ENCODE results near the gene STXBP5L.
"Not testable (repeated sequence)": the region's sequence is repeated elsewhere in the genome, so short reads cannot be mapped to it uniquely, and the experiment has no call there.

STXBP5L gene

DNA sequence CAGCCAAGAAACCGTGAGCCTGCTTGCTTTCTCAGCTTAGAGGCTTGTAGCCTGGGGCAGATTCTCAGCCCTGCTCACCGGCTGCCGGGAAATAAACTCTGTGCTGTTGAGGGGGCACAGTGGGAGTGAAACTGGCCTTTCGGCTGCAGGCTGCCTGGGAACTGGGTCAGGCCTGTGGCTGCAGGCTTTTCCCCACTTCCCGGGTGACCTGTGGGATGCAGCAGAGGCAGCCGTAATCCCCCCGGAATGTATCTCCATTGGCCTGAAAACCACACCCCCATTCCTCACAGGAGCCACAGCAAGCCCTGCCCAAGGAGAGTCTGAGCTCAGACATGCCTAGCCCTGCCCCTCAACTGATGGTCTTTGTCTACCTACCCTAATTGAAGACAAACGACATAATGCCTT, 110.9 kb downstream of the STXBP5L start:
- DNase-seq (ENCODE audit: low read depth in 2 of 2), result no peak

DNA sequence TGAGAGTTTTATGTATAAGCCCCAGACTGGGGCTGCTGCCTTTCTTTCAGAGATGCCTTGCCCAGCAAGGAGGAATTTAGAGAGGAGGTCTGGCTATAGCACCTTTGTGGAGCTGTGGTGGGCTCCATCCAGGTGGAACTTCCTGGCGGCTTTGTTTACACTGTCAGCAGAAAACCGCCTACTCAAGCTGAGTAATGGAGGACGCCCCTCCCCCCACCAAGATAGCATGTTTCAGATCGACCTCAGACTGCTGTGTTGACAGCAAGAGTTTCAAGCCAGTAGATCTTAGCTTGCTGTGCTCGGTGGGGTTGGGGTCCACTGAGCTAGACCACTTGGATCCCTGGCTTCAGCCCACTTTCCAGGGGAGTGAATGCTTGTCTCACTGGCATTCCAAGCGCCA, 155.6 kb downstream of the STXBP5L start:
- no peak for DNase-seq (ENCODE audit: low read depth in 2 of 2)

DNA sequence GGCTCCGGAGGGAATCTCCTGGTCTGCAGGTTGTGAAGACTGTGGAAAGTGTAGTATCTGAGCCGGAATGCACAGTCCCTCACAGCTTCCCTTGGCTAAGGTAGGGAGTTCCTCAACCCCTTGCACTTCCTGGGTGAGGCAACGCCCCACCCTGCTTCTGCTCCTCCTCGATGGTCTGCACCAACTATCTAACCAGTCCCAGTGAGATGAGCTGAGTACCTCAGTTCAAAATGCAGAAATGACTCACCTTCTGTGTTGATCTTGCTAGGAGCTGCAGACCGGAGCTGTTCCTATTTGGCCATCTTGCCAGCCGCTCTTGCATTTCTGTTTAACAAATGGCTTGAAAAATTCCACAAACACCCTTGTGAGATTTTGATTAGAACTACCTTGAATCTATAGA, 156.1 kb downstream of the STXBP5L start:
- DNase-seq (ENCODE audit: low read depth in 2 of 2), result no peak

DNA sequence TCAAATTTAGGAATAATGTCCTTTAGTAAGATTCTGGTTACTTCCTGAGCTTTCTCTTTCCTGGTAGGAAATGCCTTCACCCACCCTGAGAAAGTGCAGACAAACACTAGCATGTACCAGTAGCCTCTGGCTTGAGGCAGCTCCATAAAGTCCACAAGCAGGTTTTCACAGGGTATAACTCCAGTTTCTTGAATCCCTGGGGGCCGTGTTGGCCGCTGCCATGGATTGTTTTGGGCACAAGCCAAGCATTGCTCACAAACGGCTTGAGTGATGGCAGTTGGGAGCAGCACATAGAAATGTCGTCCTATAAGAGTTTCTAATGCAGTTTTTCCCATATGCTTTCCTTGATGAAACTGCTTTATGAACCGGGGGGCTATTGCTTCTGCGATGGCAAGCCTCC, 164.1 kb downstream of the STXBP5L start:
- no peak for DNase-seq (ENCODE audit: low read depth in 2 of 2)

- no peak for DNase-seq (ENCODE audit: low read depth in 2 of 2)
Measured at GRCh38 chr3:121073011-121073410, 165.0 kb downstream of the STXBP5L start.

- DNase-seq (ENCODE audit: low read depth in 2 of 2), result no peak
Measured at GRCh38 chr3:121075191-121075590, 167.2 kb downstream of the STXBP5L start.

DNA sequence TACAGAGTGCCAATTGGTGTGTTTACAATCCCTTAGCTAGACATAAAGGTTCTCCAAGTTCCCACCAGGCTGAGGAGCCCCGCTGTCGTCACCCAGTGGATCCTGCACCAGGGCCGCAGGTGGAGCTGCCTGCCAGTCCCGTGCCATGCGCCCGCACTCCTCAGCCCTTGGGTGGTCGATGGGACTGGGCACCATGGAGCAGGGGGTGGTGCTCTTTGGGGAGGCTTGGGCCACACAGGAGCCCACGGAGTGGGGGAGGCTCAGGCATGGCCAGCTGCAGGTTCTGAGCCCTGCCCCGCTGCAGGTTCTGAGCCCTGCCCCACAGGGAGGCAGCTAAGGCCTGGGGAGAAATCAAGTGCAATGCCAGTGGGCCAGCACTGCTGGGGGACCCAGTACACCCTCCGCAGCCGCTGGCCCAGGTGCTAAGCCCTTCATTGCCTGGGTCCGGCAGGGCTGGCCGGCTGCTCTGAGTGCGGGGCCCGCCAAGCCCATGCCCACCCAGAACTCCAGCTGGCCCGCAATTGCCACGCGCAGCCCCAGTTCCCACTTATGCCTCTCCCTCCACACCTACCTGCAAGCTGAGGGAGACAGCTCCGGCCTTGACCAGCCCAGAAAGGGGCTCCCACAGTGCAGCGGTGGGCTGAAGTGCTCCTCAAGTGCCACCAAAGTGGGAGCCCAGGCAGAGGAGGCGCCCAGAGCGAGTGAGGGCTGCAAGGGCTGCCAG, 170.5 kb downstream of the STXBP5L start:
- not testable (repeated sequence) for DNase-seq (ENCODE audit: low read depth in 2 of 2)

GRCh38 chr3:121096953-121097352, 188.9 kb downstream of the STXBP5L start:
- DNase-seq (ENCODE audit: low read depth in 2 of 2), result no peak

DNA sequence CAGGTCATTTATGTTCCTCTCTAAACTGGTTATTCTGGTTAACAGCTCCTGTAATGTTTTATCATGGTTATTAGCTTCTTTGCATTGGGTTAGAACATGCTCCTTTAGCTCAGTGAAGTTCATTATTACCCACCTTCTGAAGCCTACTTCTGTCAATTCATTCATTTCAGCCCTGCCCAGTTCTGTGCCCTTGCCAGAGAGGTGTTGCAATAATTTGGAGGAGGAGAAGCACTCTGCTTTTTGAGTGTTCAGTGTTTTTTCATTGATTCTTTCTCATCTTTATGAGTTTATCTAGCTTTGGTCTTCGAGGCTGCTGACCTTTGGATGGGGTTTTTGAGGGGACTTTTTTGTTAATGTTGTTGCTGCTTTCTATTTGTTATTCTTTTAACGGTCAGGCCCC, 203.1 kb downstream of the STXBP5L start:
- DNase-seq (ENCODE audit: low read depth in 2 of 2), result not testable (repeated sequence)

GRCh38 chr3:121111914-121112612, 204.1 kb downstream of the STXBP5L start:
- DNase-seq (ENCODE audit: low read depth in 2 of 2), result no peak

- no peak for DNase-seq (ENCODE audit: low read depth in 2 of 2)
Measured at GRCh38 chr3:121126033-121126706, 218.2 kb downstream of the STXBP5L start.

DNA sequence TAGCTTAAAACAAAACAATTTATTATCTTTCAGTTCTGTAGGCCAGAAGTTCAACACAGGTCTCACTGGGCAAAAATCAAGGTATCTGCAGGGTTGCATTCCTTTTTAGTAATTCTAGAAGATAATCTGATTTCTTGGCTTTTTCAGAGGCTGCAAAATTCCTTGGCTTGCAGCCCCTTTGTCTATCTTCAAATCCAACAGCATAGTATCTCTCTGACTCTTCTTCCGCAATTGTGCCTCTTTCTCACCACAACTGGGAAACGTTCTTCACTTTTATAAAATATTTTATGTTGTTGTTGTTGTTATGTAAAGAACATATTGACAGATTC, 218.7 kb downstream of the STXBP5L start:
- DNase-seq (ENCODE audit: low read depth in 2 of 2), result no peak

- DNase-seq (ENCODE audit: low read depth in 2 of 2), result no peak
Measured at GRCh38 chr3:121152573-121152972, 244.6 kb downstream of the STXBP5L start.

DNA sequence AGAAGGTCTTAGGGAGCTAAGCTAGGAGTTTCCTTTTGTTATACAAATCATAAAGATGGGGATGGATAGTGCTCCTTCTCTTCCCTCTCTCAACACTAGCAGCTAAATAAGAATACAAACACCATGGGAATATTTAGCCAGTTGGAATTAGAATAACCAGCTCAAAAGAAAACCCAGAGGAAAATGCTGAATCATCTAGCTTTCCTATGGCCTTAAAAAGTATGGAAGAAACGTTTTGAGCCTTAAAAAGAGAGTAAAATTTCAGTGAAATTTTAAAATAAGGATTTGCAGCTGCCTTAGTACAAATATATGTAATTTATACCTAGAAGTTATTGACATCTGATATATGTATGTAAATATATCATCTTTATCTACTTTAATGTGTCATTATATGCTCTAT, 245.8 kb downstream of the STXBP5L start:
- no peak for DNase-seq (ENCODE audit: low read depth in 2 of 2)

GRCh38 chr3:121155028-121155427, 247.0 kb downstream of the STXBP5L start:
- DNase-seq (ENCODE audit: low read depth in 2 of 2), result no peak

DNA sequence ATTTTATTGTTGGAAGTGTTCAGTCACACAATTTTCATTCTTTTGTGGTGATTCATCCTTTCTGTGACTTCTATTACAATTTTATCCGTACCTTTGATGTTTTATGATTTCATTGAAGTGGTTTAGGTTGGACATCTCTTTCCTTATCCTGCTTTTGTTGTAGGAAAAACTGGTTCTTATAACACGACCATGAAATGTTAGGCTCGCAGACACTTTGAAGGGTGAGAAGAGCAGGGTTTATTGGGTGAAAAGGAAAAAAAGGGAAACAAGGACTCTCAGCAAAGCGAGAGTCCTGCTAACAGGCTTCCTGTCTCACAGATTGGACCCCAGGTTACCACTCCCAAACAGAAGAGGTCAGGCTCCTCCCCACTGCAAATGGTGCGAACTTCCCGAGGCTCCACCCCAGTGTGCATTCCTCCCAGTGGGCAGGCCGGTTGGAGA, 257.4 kb downstream of the STXBP5L start:
- DNase-seq (ENCODE audit: low read depth in 2 of 2), result no peak

DNA sequence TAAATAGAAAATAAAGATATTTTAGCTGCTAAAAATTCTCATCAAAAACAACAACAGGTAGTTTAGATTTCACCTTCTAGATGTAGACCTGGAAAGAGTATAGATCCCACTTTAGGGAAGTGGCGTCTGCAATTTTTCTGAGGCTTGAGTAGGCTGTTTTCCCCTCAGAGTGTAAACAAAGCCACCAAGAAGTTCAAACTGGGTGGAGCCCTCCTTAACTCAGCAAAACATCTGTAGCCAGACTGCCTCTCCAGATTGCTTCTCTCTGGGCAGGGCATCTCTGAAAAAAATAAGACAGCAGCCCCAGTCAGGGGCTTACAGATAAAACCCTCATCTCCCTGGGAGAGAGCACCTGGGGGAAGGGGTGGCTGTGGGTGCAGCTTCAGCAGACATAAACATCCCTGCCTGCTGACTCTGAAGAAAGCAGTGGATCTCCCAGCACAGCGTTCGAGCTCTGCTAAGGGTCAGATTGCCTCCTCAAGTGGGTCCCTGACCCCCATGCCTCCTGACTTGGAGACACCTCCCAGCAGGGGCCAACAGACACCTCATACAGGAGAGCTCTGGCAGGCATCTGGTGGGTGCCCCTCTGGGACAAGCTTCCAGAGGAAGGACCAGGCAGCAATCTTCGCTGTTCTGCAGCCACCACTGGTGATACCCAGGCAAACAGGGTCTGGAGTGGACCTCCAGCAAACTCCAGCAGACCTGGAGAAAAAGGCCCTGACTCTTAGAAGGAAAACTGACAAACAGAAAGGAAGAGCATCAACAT, 259.6 kb downstream of the STXBP5L start:
- no peak for DNase-seq (ENCODE audit: low read depth in 2 of 2)

DNA sequence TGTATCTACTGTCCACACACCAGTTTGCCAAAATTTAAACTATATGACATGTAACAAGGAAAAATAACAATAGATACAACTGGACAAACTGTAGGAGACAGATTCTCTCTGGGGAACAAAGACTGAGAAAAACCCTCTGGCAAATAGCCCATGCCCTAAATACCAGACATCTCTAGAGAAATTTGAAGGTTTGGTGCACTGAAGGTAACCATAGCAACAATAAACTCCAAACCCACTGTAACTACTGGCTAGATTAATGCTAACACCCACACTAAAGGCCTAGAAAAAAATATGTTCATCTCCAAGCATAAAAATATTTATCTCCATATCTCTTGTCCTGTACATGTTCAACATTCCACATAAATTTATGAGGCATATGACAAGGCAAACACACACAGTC, 267.1 kb downstream of the STXBP5L start:
- no peak for DNase-seq (ENCODE audit: low read depth in 2 of 2)

DNA sequence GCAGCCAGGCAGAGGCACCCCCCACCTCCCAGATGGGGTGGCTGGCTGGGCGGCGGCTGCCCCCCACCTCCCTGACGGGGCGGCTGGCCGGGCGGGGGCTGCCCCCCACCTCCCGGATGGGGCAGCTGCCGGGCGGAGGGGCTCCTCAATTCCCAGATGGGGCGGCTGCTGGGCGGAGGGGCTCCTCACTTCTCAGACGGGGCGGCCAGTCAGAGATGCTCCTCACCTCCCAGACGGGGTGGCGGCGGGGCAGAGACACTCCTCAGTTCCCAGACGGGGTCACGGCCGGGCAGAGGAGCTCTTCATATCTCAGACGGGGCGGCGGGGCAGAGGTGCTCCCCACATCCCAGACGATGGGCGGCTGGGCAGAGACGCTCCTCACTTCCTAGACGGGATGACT, 282.6 kb downstream of the STXBP5L start:
- not testable (repeated sequence) for DNase-seq (ENCODE audit: low read depth in 2 of 2)

- no peak for DNase-seq (ENCODE audit: low read depth in 2 of 2)
Measured at GRCh38 chr3:121202573-121202972, 294.6 kb downstream of the STXBP5L start.

DNA sequence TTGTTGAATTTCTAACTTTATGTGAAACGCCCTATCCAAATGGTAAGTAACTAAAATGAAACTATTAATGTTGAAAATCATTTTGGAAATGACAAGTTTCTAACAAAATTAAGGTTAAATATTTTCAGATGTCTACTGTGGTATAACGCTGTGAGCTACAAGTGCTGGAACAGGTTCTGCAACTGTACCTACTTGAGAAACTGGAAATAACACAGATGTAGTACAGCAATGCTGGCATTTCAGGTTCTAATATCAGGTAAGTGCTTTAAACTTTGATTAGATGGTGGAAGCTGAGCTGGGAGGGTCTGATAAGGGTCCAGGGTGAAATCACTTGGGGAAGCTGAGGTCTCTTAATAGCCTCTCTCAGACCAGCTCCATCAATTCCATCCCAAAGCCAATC, 315.1 kb downstream of the STXBP5L start:
- DNase-seq (ENCODE audit: low read depth in 2 of 2), result no peak

DNA sequence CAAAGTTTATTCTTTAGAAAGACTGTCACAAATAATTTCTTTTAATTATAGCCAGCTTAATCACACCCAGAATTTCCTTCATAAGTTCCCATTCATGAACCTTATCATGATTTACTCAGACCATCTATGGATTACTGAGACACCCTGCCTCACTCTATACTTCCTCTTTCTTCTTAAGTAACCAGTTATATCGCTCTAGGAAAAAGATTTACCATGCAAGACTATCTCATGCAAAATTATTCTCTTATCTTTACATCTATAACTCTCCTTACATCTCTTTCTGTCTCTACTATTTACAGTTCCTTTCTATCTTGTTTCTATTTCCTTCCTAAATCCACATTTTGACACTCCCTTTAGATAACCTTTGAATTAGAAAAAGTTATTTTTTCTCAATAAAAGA, 321.0 kb downstream of the STXBP5L start:
- DNase-seq (ENCODE audit: low read depth in 2 of 2), result no peak

All from fibroblast of skin of left biceps (primary cell).